ENCODE data around the gene GPR17. TPM values are rescaled to one million over a fixed set of nuclear protein-coding genes. Genes with fewer than 3 reads are reported as not detected.

GPR17 gene
- total RNA-seq, 1 donor from 2014 or later: not detected

DNA sequence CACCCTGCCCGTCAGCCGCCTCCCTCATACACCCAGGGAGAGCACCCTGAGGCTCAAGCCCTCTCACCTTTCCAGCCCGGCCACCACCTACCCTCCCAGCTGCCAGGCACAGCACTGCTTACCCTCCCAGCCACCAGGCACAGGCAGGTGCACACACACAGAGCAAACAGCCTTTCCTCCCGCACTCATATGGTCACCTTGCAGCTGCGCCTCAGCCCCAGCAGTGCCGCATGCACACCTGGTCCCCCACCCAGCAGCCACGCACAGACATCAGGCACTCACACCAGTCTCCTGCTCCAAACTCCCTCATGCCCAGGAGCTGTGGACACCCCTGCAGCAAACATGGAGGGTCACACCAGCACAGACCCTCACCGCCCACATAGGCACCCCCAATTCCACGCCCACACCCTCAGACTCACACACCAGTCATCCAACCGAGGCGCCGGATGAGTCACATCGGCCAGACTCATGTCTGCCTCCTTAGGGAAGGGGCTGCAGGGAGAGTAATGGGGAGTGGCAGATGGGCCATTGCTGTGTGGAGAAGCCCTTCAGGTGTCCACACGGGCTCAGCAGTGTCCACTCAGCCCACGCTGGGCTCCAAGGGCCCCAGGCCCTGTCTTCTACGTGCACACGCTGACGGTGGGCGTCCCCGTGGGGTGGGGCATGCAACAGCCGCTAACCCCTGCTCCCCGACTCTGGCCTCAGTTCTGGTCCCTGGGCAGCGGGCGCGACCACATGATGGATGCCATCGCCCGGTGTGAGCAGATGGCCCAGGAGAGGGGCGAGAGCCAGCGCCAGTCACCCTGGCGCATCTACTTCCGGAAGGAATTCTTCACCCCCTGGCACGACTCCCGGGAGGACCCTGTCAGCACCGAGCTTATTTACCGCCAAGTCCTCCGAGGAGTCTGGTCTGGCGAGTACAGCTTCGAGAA lies 22.3 kb upstream of the GPR17 start:
- DNase-seq (ENCODE audit: low read depth) (peak; percentile 24), FAIRE-seq (no peak)
- no peak overlapping the region for H3K4me3 ChIP-seq (ENCODE audit: low read depth, low read length)
- H3K36me3 ChIP-seq (ENCODE audit: control insufficient read depth, insufficient read depth, low read length): no peaks in the 10 kb centered on the region
- no peaks in the 10 kb centered on the region for H3K27me3 ChIP-seq (ENCODE audit: control insufficient read depth, insufficient read depth, low read length)
- no peak for TF ChIP-seq CTCF (IDR thresholded peaks at IDR 0.05; ENCODE audit: insufficient read depth, low read length, severe bottlenecking)

- Histone ChIP-seq H3K36me3 (ENCODE audit: control insufficient read depth, insufficient read depth, low read length) (no peaks in the 10 kb centered on the region), H3K4me3 (ENCODE audit: low read depth, low read length) (no peak overlapping the region), H3K27me3 (ENCODE audit: control insufficient read depth, insufficient read depth, low read length) (no peaks in the 10 kb centered on the region)
- DNase-seq (ENCODE audit: low read depth) (no peak), FAIRE-seq (no peak)
- TF ChIP-seq CTCF (IDR thresholded peaks at IDR 0.05; ENCODE audit: insufficient read depth, low read length, severe bottlenecking): no peak
Measured at GRCh38 chr2:127624320-127624755, 21.6 kb upstream of the GPR17 start.

DNA sequence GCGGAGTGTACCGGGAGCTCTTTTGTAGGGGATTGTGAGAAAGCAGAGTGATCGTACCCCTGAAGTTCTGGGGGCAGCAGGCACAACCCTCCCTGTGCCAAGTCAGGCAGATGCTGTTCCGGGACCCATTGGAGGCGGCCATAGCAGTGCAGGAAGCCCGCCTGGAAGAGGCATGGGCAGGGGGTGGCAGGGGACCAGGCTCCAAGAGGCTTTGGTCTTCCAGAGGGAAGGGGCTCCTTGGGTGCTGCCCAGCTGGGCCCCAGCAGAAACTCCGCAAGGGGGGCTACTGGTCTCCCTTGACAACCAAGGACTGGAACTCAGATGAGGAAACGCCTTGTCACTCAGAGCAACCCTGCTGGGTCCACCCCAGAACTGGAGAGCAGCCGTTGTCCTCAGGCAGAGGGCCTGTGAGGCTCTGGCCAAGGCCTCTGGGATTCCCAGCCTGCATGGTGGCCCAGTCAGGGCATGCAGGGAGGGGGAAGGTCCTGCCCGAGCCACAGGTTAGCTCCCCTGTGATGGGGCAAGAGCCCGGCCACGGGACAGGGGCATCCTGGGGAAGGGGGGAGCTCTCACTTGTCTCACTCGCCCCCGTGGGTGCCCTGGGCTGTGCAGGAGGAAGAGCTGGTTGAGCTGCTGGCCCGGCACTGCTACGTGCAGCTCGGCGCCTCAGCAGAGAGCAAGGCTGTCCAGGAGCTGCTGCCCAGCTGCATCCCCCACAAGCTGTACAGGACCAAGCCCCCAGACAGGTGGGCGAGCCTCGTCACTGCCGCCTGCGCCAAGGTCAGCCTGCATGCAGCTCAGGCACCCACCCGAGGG lies 21.0 kb upstream of the GPR17 start:
- FAIRE-seq (peak; percentile 7), DNase-seq (ENCODE audit: low read depth) (no peak)
- Histone ChIP-seq H3K27me3 (ENCODE audit: control insufficient read depth, insufficient read depth, low read length) (no peaks in the 10 kb centered on the region), H3K36me3 (ENCODE audit: control insufficient read depth, insufficient read depth, low read length) (no peaks in the 10 kb centered on the region), H3K4me3 (ENCODE audit: low read depth, low read length) (no peak overlapping the region)
- no peak for TF ChIP-seq CTCF (IDR thresholded peaks at IDR 0.05; ENCODE audit: insufficient read depth, low read length, severe bottlenecking)

GRCh38 chr2:127625572-127625951 lies 20.4 kb upstream of the GPR17 start:
- FAIRE-seq (no peak), DNase-seq (ENCODE audit: low read depth) (no peak)
- Histone ChIP-seq H3K36me3 (ENCODE audit: control insufficient read depth, insufficient read depth, low read length) (no peaks in the 10 kb centered on the region), H3K4me3 (ENCODE audit: low read depth, low read length) (no peak overlapping the region), H3K27me3 (ENCODE audit: control insufficient read depth, insufficient read depth, low read length) (no peaks in the 10 kb centered on the region)
- no peak for TF ChIP-seq CTCF (IDR thresholded peaks at IDR 0.05; ENCODE audit: insufficient read depth, low read length, severe bottlenecking)

DNA sequence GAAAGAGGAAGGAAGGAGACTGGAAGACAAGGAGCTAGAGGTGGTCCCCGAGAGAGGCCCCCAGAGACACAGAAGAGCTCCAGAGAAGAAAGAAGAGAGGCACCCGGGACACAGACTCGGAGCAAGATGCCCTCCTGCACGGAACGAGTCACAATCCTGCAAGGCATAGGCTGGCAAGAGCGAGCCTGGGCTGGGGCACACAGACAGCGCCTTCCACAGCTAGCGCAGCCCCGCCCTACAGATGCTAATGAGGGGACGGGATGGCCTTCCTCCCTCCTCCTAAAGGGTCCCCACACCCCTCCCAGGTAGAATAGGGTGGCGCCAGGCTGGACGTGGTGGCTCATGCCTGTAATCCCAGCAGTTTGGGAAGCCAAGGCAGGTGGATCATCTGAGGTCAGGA lies 19.8 kb upstream of the GPR17 start:
- Histone ChIP-seq H3K27me3 (ENCODE audit: control insufficient read depth, insufficient read depth, low read length) (no peaks in the 10 kb centered on the region), H3K36me3 (ENCODE audit: control insufficient read depth, insufficient read depth, low read length) (no peaks in the 10 kb centered on the region), H3K4me3 (ENCODE audit: low read depth, low read length) (no peak overlapping the region)
- FAIRE-seq: no peak
- TF ChIP-seq CTCF (IDR thresholded peaks at IDR 0.05; ENCODE audit: insufficient read depth, low read length, severe bottlenecking): no peak
- no peak for DNase-seq (ENCODE audit: low read depth)

All from bronchial epithelial cell (primary cell).